GM12865 (cell line): ENCODE measurements around the gene RPS26.

ENCODE experiments used
- DNase-seq: peaks from one replicate; pipeline ENCODE4 v3.0.0; 2010; ENCODE audit warnings: low read depth
- H3K4me3 ChIP-seq: 2 replicates; pipeline ENCODE4 v1.5.1; 2011; ENCODE audit warnings: mild to moderate bottlenecking, low read depth, low read length, control low read depth
- TF ChIP-seq, protein P1 (sequence below): IDR thresholded peaks from 2 replicates; pipeline ENCODE4 v1.5.1; 2011; ENCODE audit warnings: low read length, control low read depth, low read depth, inconsistent platforms; ENCODE audit not compliant: insufficient read depth; ENCODE audit errors: missing control alignments

RPS26 gene

DNA sequence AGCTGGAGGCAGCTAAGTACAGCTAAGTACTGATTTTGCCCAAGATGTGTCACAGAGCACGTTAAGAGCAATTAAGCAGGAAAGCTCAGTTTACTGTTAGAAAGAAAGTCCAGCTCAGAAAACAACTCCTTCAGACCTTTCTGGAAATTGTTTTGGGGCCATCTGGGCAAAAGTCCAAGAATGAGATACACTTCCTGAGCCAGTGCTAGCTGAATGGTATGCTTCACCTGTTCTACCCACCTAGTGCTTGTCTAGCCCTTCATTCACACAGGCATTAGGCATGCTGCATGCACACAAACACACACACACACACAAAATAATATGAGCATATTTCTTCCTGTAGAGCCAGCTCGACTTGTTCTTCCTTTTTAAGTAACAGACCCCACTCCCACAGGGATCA, 27.5 kb upstream of the RPS26 start:
- DNase-seq: no peak

DNA sequence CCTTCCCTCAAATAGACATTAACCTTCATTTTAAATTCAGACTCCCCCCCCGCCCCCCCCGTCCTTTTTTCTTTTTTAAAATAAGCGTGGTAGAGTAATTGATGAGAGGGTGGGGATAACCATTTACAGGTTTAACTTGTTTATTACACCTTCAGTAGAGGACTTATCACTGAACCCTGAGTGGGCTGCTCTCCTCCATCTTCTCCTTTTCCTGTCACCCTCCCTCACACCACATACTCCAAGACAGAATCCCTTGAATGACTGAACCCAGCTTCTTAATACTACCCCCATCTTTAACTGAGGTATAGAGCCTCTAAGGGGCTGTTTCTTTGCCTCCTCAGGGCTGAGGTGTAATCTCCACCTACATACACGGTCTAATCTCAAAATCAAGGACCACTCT, 24.5 kb upstream of the RPS26 start:
- DNase-seq: no peak
- no peak overlapping the region for H3K4me3 ChIP-seq
- TF ChIP-seq, protein P1, sequence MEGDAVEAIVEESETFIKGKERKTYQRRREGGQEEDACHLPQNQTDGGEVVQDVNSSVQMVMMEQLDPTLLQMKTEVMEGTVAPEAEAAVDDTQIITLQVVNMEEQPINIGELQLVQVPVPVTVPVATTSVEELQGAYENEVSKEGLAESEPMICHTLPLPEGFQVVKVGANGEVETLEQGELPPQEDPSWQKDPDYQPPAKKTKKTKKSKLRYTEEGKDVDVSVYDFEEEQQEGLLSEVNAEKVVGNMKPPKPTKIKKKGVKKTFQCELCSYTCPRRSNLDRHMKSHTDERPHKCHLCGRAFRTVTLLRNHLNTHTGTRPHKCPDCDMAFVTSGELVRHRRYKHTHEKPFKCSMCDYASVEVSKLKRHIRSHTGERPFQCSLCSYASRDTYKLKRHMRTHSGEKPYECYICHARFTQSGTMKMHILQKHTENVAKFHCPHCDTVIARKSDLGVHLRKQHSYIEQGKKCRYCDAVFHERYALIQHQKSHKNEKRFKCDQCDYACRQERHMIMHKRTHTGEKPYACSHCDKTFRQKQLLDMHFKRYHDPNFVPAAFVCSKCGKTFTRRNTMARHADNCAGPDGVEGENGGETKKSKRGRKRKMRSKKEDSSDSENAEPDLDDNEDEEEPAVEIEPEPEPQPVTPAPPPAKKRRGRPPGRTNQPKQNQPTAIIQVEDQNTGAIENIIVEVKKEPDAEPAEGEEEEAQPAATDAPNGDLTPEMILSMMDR: no peak

More for the DNA sequence above, 27.5 kb upstream of the RPS26 start:
- no peak overlapping the region for H3K4me3 ChIP-seq
- TF ChIP-seq, protein P1: no peak

DNA sequence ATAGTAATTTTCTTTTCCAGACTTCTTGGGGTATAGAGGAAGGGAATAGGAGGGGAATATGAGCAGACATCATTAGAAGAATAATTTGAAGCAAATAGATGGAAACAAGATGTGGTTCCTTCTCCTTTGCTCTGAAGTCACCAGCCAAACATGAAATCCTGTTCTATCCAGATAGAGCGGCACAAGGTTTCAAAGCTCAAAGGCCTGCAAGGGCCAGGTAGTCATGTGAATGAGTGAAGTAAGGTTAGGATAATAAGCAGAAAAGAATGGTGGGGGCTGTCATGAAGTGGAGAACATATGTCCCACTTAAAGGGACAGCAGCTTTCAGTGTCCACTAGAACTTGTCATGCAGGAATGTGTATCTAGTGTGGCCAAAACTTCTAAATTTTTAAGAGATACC, 23.4 kb upstream of the RPS26 start:
- no peak for DNase-seq

DNA sequence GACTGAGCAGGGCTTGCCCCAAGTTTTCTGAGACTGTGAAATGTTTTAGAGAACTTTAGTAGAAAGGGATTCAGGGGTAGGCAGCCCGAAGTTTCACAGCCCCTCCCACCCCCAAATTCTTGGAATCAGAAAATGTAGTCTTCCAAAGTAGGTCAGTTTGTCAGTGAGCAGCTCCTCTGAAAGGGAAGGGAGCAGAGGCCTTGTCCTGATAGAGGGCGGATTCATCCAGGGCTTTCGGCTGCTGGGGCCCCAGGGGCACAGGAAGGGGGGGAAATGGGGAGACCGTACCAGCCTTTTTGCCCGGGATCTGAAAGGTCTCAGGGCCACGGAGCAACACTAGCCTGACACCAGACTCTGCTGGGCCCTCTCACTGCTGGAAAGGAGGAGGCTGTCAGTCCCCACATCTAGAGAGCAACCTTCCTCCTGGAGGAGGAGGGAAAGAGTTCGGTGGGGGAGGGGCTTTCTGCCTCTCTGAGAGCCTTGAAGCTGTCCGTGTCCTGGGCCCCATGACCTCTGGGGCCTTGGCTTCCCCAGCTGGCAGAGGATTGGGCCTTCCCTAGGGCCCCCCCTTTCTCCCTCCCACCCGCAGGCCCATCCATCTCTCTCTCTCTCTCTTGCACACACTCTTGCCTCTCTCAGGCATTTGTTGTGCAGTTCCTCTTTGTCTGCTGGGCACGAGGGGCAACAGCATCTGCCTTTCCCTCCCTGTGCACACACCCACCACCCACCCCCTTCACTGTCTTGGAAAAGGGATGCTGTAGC, 21.1 kb upstream of the RPS26 start, which contains the start of gene IKZF4:
Gene IKZF4, plus strand, starts transcription at position 621 of the 762 bp plus-strand sequence. CDS start 451 bp downstream, outside the sequence.
- TF ChIP-seq, protein P1: no peak
- no peak for DNase-seq
- no peak within 1 kb of the TSS for H3K4me3 ChIP-seq

More for the DNA sequence above, 23.4 kb upstream of the RPS26 start:
- H3K4me3 ChIP-seq: no peak overlapping the region
- TF ChIP-seq, protein P1: no peak

DNA sequence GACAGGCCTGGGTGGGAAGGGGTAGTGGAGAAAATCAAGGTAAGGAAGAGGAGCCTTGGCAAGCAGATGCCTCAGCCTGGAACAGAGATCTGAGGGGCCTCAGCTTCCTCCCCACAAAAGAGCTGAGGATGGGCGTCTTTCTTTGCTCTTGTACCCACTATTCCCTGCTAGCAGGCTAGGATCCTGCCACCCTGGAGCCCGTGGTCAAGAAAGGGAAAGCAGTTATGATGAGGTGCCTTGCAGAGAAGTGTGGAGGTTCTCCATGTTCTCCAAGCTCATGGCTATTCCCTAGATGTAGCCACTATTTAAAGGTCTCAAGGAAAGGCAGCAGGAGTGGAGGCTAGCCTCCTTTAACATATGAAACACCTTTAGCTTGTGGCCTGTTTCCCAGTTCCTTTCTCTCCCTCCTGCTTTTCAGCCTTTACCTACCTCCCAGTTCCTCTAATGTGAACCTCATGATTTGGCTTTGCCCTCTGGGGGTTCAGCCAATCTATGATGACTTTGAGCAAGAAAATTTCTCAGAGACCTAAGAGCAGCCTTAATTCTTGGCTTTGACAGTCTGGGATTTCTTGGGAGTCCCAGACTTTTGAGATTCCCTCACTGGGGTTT, 19.7 kb upstream of the RPS26 start:
- H3K4me3 ChIP-seq: no peak overlapping the region
- TF ChIP-seq, protein P1: no peak
- DNase-seq: no peak

DNA sequence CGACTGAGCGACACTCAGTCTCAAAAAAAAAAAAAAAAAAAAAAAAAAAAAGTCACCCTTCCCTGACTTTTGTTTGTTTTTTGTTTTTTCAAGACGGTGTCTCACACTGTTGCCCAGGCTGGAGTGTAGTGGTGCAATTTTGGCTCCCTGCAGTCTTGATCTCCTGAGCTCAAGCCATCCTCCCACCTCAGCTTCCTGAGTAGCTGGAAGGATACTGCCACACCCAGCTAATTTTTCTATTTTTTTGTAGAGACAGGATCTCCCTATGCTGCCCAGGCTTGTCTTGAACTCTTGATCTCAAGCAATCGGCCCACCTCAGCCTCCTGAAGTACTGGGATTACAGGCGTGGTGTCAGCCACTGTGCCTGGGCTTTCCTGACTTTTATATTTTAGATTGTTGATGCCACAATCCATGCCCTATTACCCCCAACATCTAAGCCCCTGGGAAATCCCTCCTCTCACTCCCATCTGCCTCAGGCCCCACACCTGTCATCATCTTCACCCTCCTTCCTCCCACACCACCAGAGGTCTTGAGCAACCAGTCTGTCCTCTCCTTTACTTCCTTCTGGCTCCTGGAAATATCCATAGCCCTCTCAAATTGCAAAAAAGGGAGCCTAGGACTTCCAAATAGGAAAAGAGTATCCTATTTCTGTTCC, 13.1 kb upstream of the RPS26 start:
- TF ChIP-seq, protein P1: no peak
- DNase-seq: no peak
- no peak overlapping the region for H3K4me3 ChIP-seq
